Measurements from ENCODE around the gene C7orf33. TPM values are rescaled to one million over a fixed set of nuclear protein-coding genes. Genes with fewer than 3 reads are reported as not detected.

The C7orf33 gene
- total and polyA plus RNA-seq, 9 of the 15 experiments (the other 6 are each of a cell fraction or from before 2014, with no cell fraction given) = 0.04 TPM; not detected in 8

DNA sequence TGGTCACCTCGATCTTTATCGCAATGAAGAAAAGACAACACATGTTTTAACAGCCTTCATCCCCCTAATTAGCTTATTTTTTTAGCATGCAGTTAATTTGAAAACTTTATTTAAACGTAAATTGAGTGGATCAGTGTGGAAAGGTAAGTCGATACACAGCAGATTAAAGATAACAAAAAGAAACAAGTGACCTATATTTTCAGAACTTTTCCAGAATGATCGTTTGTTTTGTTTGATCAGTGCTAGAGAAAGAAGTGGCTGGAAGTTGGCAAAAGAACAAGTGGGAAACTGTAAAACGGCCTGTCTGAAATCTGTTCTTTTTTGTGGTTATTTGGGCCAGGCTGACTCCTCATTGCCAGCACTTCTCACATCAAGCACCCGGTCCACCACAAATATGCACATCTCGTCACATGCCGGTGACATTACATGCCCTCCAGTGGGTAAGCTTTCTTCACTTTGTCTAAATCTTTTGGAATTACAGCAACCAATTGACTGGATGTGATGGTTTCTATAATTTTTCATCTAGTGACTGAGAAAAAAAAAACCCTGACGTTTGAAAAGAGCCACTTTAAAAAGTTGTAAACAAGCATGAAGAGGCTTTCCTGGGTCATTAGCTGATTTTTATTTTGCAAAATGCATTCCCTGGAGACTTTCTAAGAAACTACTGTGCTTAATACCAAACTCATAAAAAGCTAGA lies 33.2 kb downstream of the C7orf33 start:
- Histone ChIP-seq H3K4me2 (ENCODE audit: insufficient read depth, low read length) (no peak overlapping the region), H2AFZ (ENCODE audit: low read depth, low read length) (no peak overlapping the region), H3K9me3 (replicated peaks; ENCODE audit: control insufficient read depth, insufficient read depth, low read depth, low read length) (no peaks in the 10 kb centered on the region), H3K27ac (ENCODE audit: extremely low read depth, low read depth, low read length) (no peak overlapping the region), H3K79me2 (ENCODE audit: control insufficient read depth, insufficient read depth, low read length) (no peaks in the 10 kb centered on the region), H3K27me3 (ENCODE audit: control insufficient read depth in 2 of 2, insufficient read depth in 2 of 2, low read length in 2 of 2) (peaks cover 36 to 50% of the 10 kb centered on the region in 2 experiments), H3K4me1 (replicated peaks in 1 of 2; ENCODE audit: control insufficient read depth in 2 of 2, insufficient read depth in 2 of 2, low read length in 2 of 2) (no peaks in the 10 kb centered on the region; a peak in 1 of 5 replicates), H4K20me1 (replicated peaks; ENCODE audit: control insufficient read depth, insufficient read depth, low read length) (no peaks in the 10 kb centered on the region), H3K9ac (ENCODE audit: insufficient read depth in 1 of 2, low read depth in 2 of 2, low read length in 2 of 2) (no peak overlapping the region), H3K36me3 (ENCODE audit: control insufficient read depth, insufficient read depth, low read length) (no peaks in the 10 kb centered on the region), H3K4me3 (no peak overlapping the region), H3K9me1 (ENCODE audit: control insufficient read depth, insufficient read depth, low read length) (no peaks in the 10 kb centered on the region)
- ChIA-PET POLR2A (interaction anchor here (0.9 kb wide), 1 partner anchor 10 kb away, joined by 6 read pairs; no protein-coding TSS in a partner anchor), CTCF (ENCODE audit: low intra/inter-chr PET ratio) (no interaction called here)
- intact Hi-C loops (cut with micrococcal nuclease) (no loop called here), in situ Hi-C loops (cut with MboI) (no loop called here)
- FAIRE-seq (no peak), ATAC-seq (no peak), DNase-seq (ENCODE audit: extremely low read depth in 1 of 4, low spot score in 3 of 4) (no peak)
- WGBS (ENCODE audit: insufficient coverage, low coverage, missing lambda C conversion rate) = 2% methylated on average over 10 of the region's 10 CpGs
- TF ChIP-seq ZNF551 (CRISPR knock-in tag; IDR thresholded peaks at IDR 0.05) = no peak
- TF ChIP-seq, protein P1, sequence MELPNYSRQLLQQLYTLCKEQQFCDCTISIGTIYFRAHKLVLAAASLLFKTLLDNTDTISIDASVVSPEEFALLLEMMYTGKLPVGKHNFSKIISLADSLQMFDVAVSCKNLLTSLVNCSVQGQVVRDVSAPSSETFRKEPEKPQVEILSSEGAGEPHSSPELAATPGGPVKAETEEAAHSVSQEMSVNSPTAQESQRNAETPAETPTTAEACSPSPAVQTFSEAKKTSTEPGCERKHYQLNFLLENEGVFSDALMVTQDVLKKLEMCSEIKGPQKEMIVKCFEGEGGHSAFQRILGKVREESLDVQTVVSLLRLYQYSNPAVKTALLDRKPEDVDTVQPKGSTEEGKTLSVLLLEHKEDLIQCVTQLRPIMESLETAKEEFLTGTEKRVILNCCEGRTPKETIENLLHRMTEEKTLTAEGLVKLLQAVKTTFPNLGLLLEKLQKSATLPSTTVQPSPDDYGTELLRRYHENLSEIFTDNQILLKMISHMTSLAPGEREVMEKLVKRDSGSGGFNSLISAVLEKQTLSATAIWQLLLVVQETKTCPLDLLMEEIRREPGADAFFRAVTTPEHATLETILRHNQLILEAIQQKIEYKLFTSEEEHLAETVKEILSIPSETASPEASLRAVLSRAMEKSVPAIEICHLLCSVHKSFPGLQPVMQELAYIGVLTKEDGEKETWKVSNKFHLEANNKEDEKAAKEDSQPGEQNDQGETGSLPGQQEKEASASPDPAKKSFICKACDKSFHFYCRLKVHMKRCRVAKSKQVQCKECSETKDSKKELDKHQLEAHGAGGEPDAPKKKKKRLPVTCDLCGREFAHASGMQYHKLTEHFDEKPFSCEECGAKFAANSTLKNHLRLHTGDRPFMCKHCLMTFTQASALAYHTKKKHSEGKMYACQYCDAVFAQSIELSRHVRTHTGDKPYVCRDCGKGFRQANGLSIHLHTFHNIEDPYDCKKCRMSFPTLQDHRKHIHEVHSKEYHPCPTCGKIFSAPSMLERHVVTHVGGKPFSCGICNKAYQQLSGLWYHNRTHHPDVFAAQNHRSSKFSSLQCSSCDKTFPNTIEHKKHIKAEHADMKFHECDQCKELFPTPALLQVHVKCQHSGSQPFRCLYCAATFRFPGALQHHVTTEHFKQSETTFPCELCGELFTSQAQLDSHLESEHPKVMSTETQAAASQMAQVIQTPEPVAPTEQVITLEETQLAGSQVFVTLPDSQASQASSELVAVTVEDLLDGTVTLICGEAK (IDR thresholded peaks at IDR 0.05) = peak; percentile 70; the same call in 1 of the 2 replicates
- TF ChIP-seq, protein P1 (CRISPR knock-in tag; IDR thresholded peaks at IDR 0.05) = no peak
- TF ChIP-seq, protein P2, sequence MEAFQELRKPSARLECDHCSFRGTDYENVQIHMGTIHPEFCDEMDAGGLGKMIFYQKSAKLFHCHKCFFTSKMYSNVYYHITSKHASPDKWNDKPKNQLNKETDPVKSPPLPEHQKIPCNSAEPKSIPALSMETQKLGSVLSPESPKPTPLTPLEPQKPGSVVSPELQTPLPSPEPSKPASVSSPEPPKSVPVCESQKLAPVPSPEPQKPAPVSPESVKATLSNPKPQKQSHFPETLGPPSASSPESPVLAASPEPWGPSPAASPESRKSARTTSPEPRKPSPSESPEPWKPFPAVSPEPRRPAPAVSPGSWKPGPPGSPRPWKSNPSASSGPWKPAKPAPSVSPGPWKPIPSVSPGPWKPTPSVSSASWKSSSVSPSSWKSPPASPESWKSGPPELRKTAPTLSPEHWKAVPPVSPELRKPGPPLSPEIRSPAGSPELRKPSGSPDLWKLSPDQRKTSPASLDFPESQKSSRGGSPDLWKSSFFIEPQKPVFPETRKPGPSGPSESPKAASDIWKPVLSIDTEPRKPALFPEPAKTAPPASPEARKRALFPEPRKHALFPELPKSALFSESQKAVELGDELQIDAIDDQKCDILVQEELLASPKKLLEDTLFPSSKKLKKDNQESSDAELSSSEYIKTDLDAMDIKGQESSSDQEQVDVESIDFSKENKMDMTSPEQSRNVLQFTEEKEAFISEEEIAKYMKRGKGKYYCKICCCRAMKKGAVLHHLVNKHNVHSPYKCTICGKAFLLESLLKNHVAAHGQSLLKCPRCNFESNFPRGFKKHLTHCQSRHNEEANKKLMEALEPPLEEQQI (IDR thresholded peaks at IDR 0.05) = no peak
- TF ChIP-seq SLC30A9 (CRISPR knock-in tag; IDR thresholded peaks at IDR 0.05) = no peak
- TF ChIP-seq MEF2D (tag; conservative IDR thresholded peaks at IDR 0.05; ENCODE audit: low read depth) = no peak
- TF ChIP-seq SIX5 (IDR thresholded peaks at IDR 0.05; ENCODE audit: borderline replicate concordance in 1 of 2, insufficient read depth in 1 of 2, low read depth in 1 of 2, low read length in 2 of 2) = no peak
- no TSS peak for BruUV-seq (replicated peaks)
